GM21576 (cell line): ENCODE results near the gene ZNF648.
"Not testable (repeated sequence)": the region's sequence is repeated elsewhere in the genome, so short reads cannot be mapped to it uniquely, and the experiment has no call there.

Source experiments
- ATAC-seq: cut with Tn5 transposase; IDR thresholded peaks from one replicate; pipeline ENCODE4 v1.9.1; 2021; ENCODE audit warnings: mild to moderate bottlenecking, moderate library complexity; ENCODE audit not compliant: unreplicated experiment

The ZNF648 gene

GRCh38 chr1:182029379-182030331 is 31.9 kb downstream of the ZNF648 start:
- peak; percentile 95 for ATAC-seq

GRCh38 chr1:182029002-182029378 is 32.5 kb downstream of the ZNF648 start:
- no peak for ATAC-seq

- ATAC-seq = no peak
Observed at GRCh38 chr1:182015360-182015759, 46.2 kb downstream of the ZNF648 start.

GRCh38 chr1:182010800-182011370 is 50.6 kb downstream of the ZNF648 start:
- ATAC-seq = not testable (repeated sequence)

GRCh38 chr1:182005398-182005797 is 56.1 kb downstream of the ZNF648 start:
- not testable (repeated sequence) for ATAC-seq

- ATAC-seq = no peak
Observed at GRCh38 chr1:182004601-182005000, 56.9 kb downstream of the ZNF648 start.
